SK-N-SH (cell line): ENCODE data around the gene CCDC68. TPM values are rescaled to one million over a fixed set of nuclear protein-coding genes. Genes with fewer than 3 reads are reported as not detected.

Source experiments
- CTCF ChIA-PET: fragments of 300-600, 350-600 bp; formaldehyde crosslinking; extraction: SDS; loops from one replicate; lab custom pipeline; 2021; lab: Yijun Ruan, JAX
- POLR2A ChIA-PET: fragments of 350-600 bp; sonication (Branson Sonifier 250); formaldehyde crosslinking; extraction: SDS; loops from one replicate; lab custom pipeline; 2020; ENCODE audit warnings: antibody characterized with exemption, inconsistent platforms; lab: Yijun Ruan, JAX
- DNase-seq: peaks from one replicate; pipeline ENCODE4 v3.0.0; 2012
- H2AFZ ChIP-seq: fragments of 200-600 bp; sonication (generic); 2 replicates; pipeline ENCODE4 v1.8.1; 2016; ENCODE audit warnings: antibody characterized with exemption, mild to moderate bottlenecking, low read depth
- H3F3A ChIP-seq: fragments of 200-600 bp; sonication (generic); replicated peaks from 2 replicates; pipeline ENCODE3; 2016; ENCODE audit warnings: antibody characterized with exemption, mild to moderate bottlenecking; ENCODE audit not compliant: insufficient read depth
- H3K27ac ChIP-seq, 2 experiments: fragments of 200-500 bp in 1 of 2; fragments of 200-600 bp in 1 of 2; sonication (Bioruptor generic) in 1 of 2; sonication (generic), shearing (Covaris generic) in 1 of 2; 2 replicates each; pipeline versions ENCODE4 v1.5.1 to v1.6.1; 2014 to 2016; ENCODE audit warnings: low read depth in 2 of 2, inconsistent platforms in 1 of 2, low read length in 1 of 2, mild to moderate bottlenecking in 1 of 2, mixed read lengths in 1 of 2
- H3K27me3 ChIP-seq: fragments of 200-600 bp; sonication (generic), shearing (Covaris generic); 2 replicates; pipeline ENCODE4 v1.6.1; 2016; ENCODE audit warnings: mixed run types; ENCODE audit not compliant: insufficient read depth
- H3K36me3 ChIP-seq, 2 experiments: fragments of 200-500 bp in 1 of 2; fragments of 200-600 bp in 1 of 2; sonication (Bioruptor generic) in 1 of 2; sonication (generic) in 1 of 2; replicated peaks in 1 of 2; 2 replicates each; pipeline versions ENCODE3 to v1.5.1; 2014 to 2016; ENCODE audit warnings: low read length in 1 of 2, mild to moderate bottlenecking in 1 of 2; ENCODE audit not compliant: insufficient read depth in 2 of 2, control insufficient read depth in 1 of 2
- H3K4me1 ChIP-seq, 2 experiments: fragments of 200-500 bp in 1 of 2; fragments of 200-600 bp in 1 of 2; sonication (Bioruptor generic) in 1 of 2; sonication (generic), shearing (Covaris generic) in 1 of 2; 2 replicates each; pipeline versions ENCODE4 v1.5.1 to v1.6.1; 2014 to 2016; ENCODE audit warnings: low read depth in 1 of 2, low read length in 1 of 2, mixed run types in 1 of 2; ENCODE audit not compliant: insufficient read depth in 2 of 2, control insufficient read depth in 1 of 2
- H3K4me2 ChIP-seq: fragments of 200-600 bp; sonication (generic), shearing (Covaris generic); 2 replicates; pipeline ENCODE4 v1.6.1; 2017; ENCODE audit warnings: mixed run types
- H3K4me3 ChIP-seq, 2 experiments: fragments of 200-500 bp in 1 of 2; fragments of 200-600 bp in 1 of 2; sonication (Bioruptor generic) in 1 of 2; sonication (generic), shearing (Covaris generic) in 1 of 2; 2 replicates each; pipeline versions ENCODE4 v1.5.1 to v1.8.1; 2014 to 2016; ENCODE audit warnings: low read depth in 2 of 2, inconsistent platforms in 1 of 2, low read length in 1 of 2, mild to moderate bottlenecking in 1 of 2, mixed read lengths in 1 of 2, moderate library complexity in 1 of 2
- H3K79me2 ChIP-seq: fragments of 200-600 bp; sonication (generic); 2 replicates; pipeline ENCODE4 v1.8.1; 2017; ENCODE audit warnings: mild to moderate bottlenecking; ENCODE audit not compliant: insufficient read depth
- H3K9ac ChIP-seq: fragments of 200-600 bp; sonication (generic); 2 replicates; pipeline ENCODE4 v1.6.1; 2017; ENCODE audit warnings: mixed run types
- H3K9me2 ChIP-seq: fragments of 200-600 bp; sonication (generic); 2 replicates; pipeline ENCODE4 v1.6.1; 2017; ENCODE audit warnings: mixed run types
- H3K9me3 ChIP-seq: fragments of 200-600 bp; sonication (generic); 2 replicates; pipeline ENCODE4 v1.6.1; 2017; ENCODE audit warnings: mixed run types, mild to moderate bottlenecking, moderate library complexity
- H4K20me1 ChIP-seq: fragments of 200-600 bp; sonication (generic); 2 replicates; pipeline ENCODE4 v1.6.1; 2017; ENCODE audit warnings: mild to moderate bottlenecking, mixed run types; ENCODE audit not compliant: insufficient read depth
- CHD2 ChIP-seq: fragments of 150-350 bp; IDR thresholded peaks from 2 replicates; pipeline ENCODE4 v1.6.1; 2018; ENCODE audit warnings: low read length; ENCODE audit not compliant: partially characterized antibody
- EP300 ChIP-seq, 2 experiments: IDR thresholded peaks; 2 replicates each; pipeline versions ENCODE4 v1.4.0 to v1.6.1; 2012; ENCODE audit warnings: borderline replicate concordance in 1 of 2, low read depth in 1 of 2, low read length in 1 of 2
- EZH2phosphoT487 ChIP-seq: fragments of 200-600 bp; sonication (generic); IDR thresholded peaks from 2 replicates; pipeline ENCODE4 v1.6.1; 2017; ENCODE audit warnings: low read depth, mixed run types, mild to moderate bottlenecking, antibody characterized with exemption, moderate library complexity, borderline replicate concordance
- FOSL2 ChIP-seq: IDR thresholded peaks from 2 replicates; pipeline ENCODE4 v1.4.0; 2012; ENCODE audit warnings: low read depth, mild to moderate bottlenecking, moderate library complexity, borderline replicate concordance
- FOXJ3 ChIP-seq: sonication (generic); formaldehyde crosslinking; IDR thresholded peaks from 2 replicates; pipeline ENCODE4 v1.5.1; 2020; ENCODE audit warnings: mild to moderate bottlenecking, missing genetic modification reagents
- GABPA ChIP-seq: IDR thresholded peaks from 2 replicates; pipeline ENCODE4 v1.4.0; 2012; ENCODE audit warnings: low read depth, mild to moderate bottlenecking
- GATA2 ChIP-seq: sonication (generic); formaldehyde crosslinking; IDR thresholded peaks from 2 replicates; pipeline ENCODE4 v1.5.0; 2020; ENCODE audit warnings: mild to moderate bottlenecking, missing genetic modification reagents
- JUND ChIP-seq: IDR thresholded peaks from 2 replicates; pipeline ENCODE4 v1.4.0; 2012
- MXI1 ChIP-seq: IDR thresholded peaks from 2 replicates; pipeline ENCODE4 v1.6.1; 2012; ENCODE audit warnings: mild to moderate bottlenecking, low read depth, low read length, improper control_type of control experiment
- NFIC ChIP-seq: IDR thresholded peaks from 2 replicates; pipeline ENCODE4 v1.4.0; 2012; ENCODE audit warnings: borderline replicate concordance
- NRF1 ChIP-seq: IDR thresholded peaks from 2 replicates; pipeline ENCODE4 v1.6.1; 2012; ENCODE audit warnings: low read depth, mild to moderate bottlenecking, low read length
- RCOR1 ChIP-seq: fragments of 150-350 bp; IDR thresholded peaks from 2 replicates; pipeline ENCODE4 v1.6.1; 2017; ENCODE audit warnings: antibody characterized with exemption, low read length
- RXRA ChIP-seq: IDR thresholded peaks from 2 replicates; pipeline ENCODE4 v1.4.0; 2012; ENCODE audit warnings: low read depth, mild to moderate bottlenecking, borderline replicate concordance
- SIN3A ChIP-seq: IDR thresholded peaks from 2 replicates; pipeline ENCODE4 v1.6.1; 2012; ENCODE audit warnings: low read depth, mild to moderate bottlenecking, low read length, moderate library complexity, borderline replicate concordance
- TCF12 ChIP-seq: IDR thresholded peaks from 2 replicates; pipeline ENCODE4 v1.4.0; 2012
- TEAD4 ChIP-seq: IDR thresholded peaks from 2 replicates; pipeline ENCODE4 v1.4.0; 2012; ENCODE audit warnings: mild to moderate bottlenecking, borderline replicate concordance; ENCODE audit not compliant: insufficient read depth
- USF2 ChIP-seq: fragments of 150-350 bp; IDR thresholded peaks from 2 replicates; pipeline ENCODE4 v1.6.1; 2017; ENCODE audit warnings: antibody characterized with exemption, low read length, low read depth, borderline replicate concordance
- WGBS: methylation state at CpG from one replicate; pipeline ENCODE4 v1.1.6; 2017; ENCODE audit warnings: low lambda C conversion rate; 5-methylcytosine and 5-hydroxymethylcytosine counted together
- polyA plus RNA-seq, 3 experiments: library from polyadenylated mRNA; depleted of rRNA; stranded (reverse); fragments of >200 nt; gene quantifications; 2 replicates each; pipeline ENCODE4 v1.2.3, GENCODE V29; 2012
- TF ChIP-seq, protein P1 (sequence below): IDR thresholded peaks from 2 replicates; pipeline ENCODE4 v1.4.0; 2012; ENCODE audit warnings: low read depth, borderline replicate concordance

CCDC68 gene
- polyA plus RNA-seq, 1 of the 3 experiments (the other 2 are of a cell fraction): not detected

DNA sequence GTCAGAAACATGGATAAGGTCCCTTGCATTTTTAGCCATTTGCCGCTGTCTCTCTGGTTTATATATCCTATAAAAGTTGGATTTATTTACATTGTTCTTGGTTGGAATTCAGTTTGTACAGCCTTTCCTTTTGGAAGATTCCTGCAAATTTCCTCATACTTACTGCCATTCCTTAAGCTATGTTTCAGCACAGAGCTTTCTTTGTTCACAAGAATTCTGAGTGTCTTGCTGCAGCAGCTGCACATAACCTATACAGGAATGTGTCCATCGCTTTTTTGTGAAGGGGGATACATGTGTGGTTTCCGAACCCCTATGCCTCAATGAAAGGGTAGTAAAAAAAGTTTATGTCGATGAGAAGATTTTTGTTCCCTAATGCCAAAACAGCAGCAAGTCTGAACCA lies 48.3 kb upstream of the CCDC68 start:
- no peaks in the 10 kb centered on the region for H4K20me1 ChIP-seq
- no peaks in the 10 kb centered on the region for H3K27me3 ChIP-seq
- H3K9me2 ChIP-seq: no peaks in the 10 kb centered on the region
- H3F3A ChIP-seq: no peaks in the 10 kb centered on the region
- no peak overlapping the region for H3K4me3 ChIP-seq
- TF ChIP-seq TEAD4: no peak
- no peak for TF ChIP-seq NRF1
- TF ChIP-seq RXRA: no peak
- no peak for TF ChIP-seq TCF12
- TF ChIP-seq GABPA: no peak
- no peaks in the 10 kb centered on the region for H3K9me3 ChIP-seq
- no peak overlapping the region for H2AFZ ChIP-seq
- H3K27ac ChIP-seq: no peak overlapping the region
- no peak overlapping the region for H3K9ac ChIP-seq
- no peaks in the 10 kb centered on the region for H3K79me2 ChIP-seq
- no peak for DNase-seq
- no peaks in the 10 kb centered on the region for H3K36me3 ChIP-seq
- ChIA-PET CTCF (interaction anchor here (0.7 to 1.4 kb wide), 2 partner anchors 14 to 1570 kb away, joined by 3 to 4 read pairs; no protein-coding TSS in a partner anchor), POLR2A (no interaction called here)
- 70% methylated on average over 4 of the region's 4 CpGs for WGBS
- H3K4me2 ChIP-seq: no peak overlapping the region
- H3K4me1 ChIP-seq: peaks cover 0 to 4% of the 10 kb centered on the region in 2 experiments; a peak in 1 of 4 replicates

GRCh38 chr18:55003695-55004094 lies 44.4 kb upstream of the CCDC68 start:
- no peak overlapping the region for H3K27ac ChIP-seq
- H3K79me2 ChIP-seq: no peaks in the 10 kb centered on the region
- ChIA-PET POLR2A (no interaction called here), CTCF (interaction anchor here (1.7 kb wide), 1 partner anchor 10 kb away, joined by 5 read pairs; no protein-coding TSS in a partner anchor)
- peak; percentile 54 for DNase-seq
- no peaks in the 10 kb centered on the region for H3K9me2 ChIP-seq
- no peak overlapping the region for H3K4me3 ChIP-seq
- H3K4me1 ChIP-seq: peaks cover 0 to 4% of the 10 kb centered on the region in 2 experiments; a peak in 1 of 4 replicates
- no peaks in the 10 kb centered on the region for H3K27me3 ChIP-seq
- no peaks in the 10 kb centered on the region for H4K20me1 ChIP-seq
- no peaks in the 10 kb centered on the region for H3K9me3 ChIP-seq
- H3K36me3 ChIP-seq: no peaks in the 10 kb centered on the region
- no peaks in the 10 kb centered on the region for H3F3A ChIP-seq
- H2AFZ ChIP-seq: no peak overlapping the region
- no peak overlapping the region for H3K9ac ChIP-seq
- H3K4me2 ChIP-seq: no peak overlapping the region
- 74% methylated on average over 5 of the region's 5 CpGs for WGBS
- no peak for TF ChIP-seq JUND
- TF ChIP-seq EZH2phosphoT487: no peak
- peak; percentile 52; the same call in 1 of the 2 replicates for TF ChIP-seq FOXJ3 (CRISPR knock-in tag)
- TF ChIP-seq NFIC: no peak
- TF ChIP-seq GATA2 (CRISPR knock-in tag): peak; percentile 82
- TF ChIP-seq SIN3A: no peak
- TF ChIP-seq RCOR1: peak; percentile 49; the same call in 1 of the 2 replicates
- TF ChIP-seq EP300 (IDR thresholded peaks at IDR 0.05; ENCODE audit: borderline replicate concordance in 1 of 2, low read depth in 1 of 2, low read length in 1 of 2): 0 out of 4 replicates have a peak, but pooled peaks of 1 of the 2 experiments have one; percentile 16

DNA sequence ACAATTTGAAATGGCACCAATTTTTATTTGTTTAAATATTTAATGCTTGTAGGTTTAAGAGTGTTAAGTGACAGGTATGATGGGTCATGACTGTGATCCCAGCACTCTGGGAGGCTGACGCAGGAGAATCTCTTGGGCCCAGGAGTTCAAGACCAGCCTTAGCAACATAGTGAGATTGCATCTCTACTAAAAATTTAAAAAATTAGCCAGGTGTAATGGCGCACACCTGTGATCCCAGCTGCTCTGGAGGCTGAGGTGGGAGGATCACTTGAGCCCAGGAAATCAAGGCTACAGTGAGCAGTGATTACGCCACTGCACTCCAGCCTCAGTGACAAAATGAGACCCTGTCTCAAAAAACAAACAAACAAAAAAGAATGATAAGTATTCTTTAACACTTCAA lies 43.0 kb upstream of the CCDC68 start:
- H3F3A ChIP-seq: no peaks in the 10 kb centered on the region
- CTCF ChIA-PET: no interaction called here
- TF ChIP-seq NFIC: no peak
- no peak for TF ChIP-seq NRF1
- no peak for TF ChIP-seq USF2
- TF ChIP-seq, protein P1, sequence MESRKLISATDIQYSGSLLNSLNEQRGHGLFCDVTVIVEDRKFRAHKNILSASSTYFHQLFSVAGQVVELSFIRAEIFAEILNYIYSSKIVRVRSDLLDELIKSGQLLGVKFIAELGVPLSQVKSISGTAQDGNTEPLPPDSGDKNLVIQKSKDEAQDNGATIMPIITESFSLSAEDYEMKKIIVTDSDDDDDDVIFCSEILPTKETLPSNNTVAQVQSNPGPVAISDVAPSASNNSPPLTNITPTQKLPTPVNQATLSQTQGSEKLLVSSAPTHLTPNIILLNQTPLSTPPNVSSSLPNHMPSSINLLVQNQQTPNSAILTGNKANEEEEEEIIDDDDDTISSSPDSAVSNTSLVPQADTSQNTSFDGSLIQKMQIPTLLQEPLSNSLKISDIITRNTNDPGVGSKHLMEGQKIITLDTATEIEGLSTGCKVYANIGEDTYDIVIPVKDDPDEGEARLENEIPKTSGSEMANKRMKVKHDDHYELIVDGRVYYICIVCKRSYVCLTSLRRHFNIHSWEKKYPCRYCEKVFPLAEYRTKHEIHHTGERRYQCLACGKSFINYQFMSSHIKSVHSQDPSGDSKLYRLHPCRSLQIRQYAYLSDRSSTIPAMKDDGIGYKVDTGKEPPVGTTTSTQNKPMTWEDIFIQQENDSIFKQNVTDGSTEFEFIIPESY: no peak
- no peak for TF ChIP-seq MXI1
- no peak for TF ChIP-seq FOSL2
- TF ChIP-seq FOXJ3 (CRISPR knock-in tag): no peak
- no peak for TF ChIP-seq TCF12
- TF ChIP-seq TEAD4: no peak
- no peak for TF ChIP-seq EZH2phosphoT487
- no peak for TF ChIP-seq GABPA
- no peak for TF ChIP-seq GATA2 (CRISPR knock-in tag)
- no peak for TF ChIP-seq CHD2

More for the DNA sequence above, 43.0 kb upstream of the CCDC68 start:
- Histone ChIP-seq H3K4me2 (no peak overlapping the region), H3K27ac (no peak overlapping the region), H3K9me3 (no peaks in the 10 kb centered on the region), H3K9ac (no peak overlapping the region), H2AFZ (no peak overlapping the region), H3K27me3 (no peaks in the 10 kb centered on the region), H4K20me1 (no peaks in the 10 kb centered on the region), H3K4me1 (peaks cover 0 to 4% of the 10 kb centered on the region in 2 experiments; a peak in 1 of 4 replicates), H3K79me2 (no peaks in the 10 kb centered on the region), H3K4me3 (no peak overlapping the region), H3K9me2 (no peaks in the 10 kb centered on the region), H3K36me3 (no peaks in the 10 kb centered on the region)
- no peak for DNase-seq
- POLR2A ChIA-PET: no interaction called here
- WGBS: 58% methylated on average over 3 of the region's 3 CpGs
